ENCODE measurements around the gene EIF1.

The EIF1 gene

GRCh38 chr17:41738077-41738800, 49.6 kb downstream of the EIF1 start:
- peak; percentile 77 for DNase-seq

- DNase-seq, result no peak
Observed at GRCh38 chr17:41738801-41739112, 50.1 kb downstream of the EIF1 start.

GRCh38 chr17:41739661-41740352, 51.1 kb downstream of the EIF1 start:
- peak; percentile 74 for DNase-seq

GRCh38 chr17:41740506-41740905, 51.8 kb downstream of the EIF1 start:
- DNase-seq, result no peak

- no peak for DNase-seq
Observed at GRCh38 chr17:41741709-41742108, 53.0 kb downstream of the EIF1 start.

All from NCI-H345 (cell line).